ENCODE results near the gene SLC6A13.

DNA sequence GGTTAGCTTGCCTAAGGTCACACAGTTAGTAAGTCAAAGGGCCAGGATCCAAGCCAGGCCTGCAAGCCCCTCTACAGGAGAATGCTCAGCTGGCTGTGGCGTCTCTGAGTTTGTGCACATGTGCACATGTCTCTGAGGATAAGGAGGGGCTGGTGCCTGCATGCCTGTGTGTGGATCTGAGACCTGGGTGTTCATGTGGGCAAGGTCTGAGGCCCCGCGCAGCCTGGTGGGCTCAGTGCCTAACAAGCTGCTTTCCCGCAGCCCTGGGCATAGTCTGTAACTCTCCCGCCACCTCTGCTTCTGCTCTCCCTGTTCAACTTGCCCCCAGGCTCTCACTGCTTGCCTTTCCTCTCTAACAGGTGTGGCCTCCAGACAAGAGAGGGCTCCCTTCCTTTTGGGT is 44.4 kb downstream of the SLC6A13 start:
- TF ChIP-seq, protein P1, sequence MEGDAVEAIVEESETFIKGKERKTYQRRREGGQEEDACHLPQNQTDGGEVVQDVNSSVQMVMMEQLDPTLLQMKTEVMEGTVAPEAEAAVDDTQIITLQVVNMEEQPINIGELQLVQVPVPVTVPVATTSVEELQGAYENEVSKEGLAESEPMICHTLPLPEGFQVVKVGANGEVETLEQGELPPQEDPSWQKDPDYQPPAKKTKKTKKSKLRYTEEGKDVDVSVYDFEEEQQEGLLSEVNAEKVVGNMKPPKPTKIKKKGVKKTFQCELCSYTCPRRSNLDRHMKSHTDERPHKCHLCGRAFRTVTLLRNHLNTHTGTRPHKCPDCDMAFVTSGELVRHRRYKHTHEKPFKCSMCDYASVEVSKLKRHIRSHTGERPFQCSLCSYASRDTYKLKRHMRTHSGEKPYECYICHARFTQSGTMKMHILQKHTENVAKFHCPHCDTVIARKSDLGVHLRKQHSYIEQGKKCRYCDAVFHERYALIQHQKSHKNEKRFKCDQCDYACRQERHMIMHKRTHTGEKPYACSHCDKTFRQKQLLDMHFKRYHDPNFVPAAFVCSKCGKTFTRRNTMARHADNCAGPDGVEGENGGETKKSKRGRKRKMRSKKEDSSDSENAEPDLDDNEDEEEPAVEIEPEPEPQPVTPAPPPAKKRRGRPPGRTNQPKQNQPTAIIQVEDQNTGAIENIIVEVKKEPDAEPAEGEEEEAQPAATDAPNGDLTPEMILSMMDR (IDR thresholded peaks at IDR 0.05): no peak
- no peak for TF ChIP-seq POLR2A (IDR thresholded peaks at IDR 0.05)
